T-helper 1 cell treated with Interleukin-12 subunit alpha and Interleukin-12 subunit beta and Interleukin-4 antibody, amounts not matched to agents 30 μg/mL and 1 μg/mL, for 36 hours (primary cell): ENCODE results near the gene KRTAP2-2.
"Not testable (repeated sequence)": the region's sequence is repeated elsewhere in the genome, so short reads cannot be mapped to it uniquely, and the experiment has no call there.

Source experiments
- H3K27ac Mint-ChIP-seq: one replicate; pipeline ENCODE4 v1.8.0; 2021; ENCODE audit warnings: mild to moderate bottlenecking, mixed read lengths
- H3K27me3 Mint-ChIP-seq: one replicate; pipeline ENCODE4 v1.8.0; 2021; ENCODE audit warnings: low read depth, mixed read lengths
- H3K36me3 Mint-ChIP-seq: one replicate; pipeline ENCODE4 v1.8.0; 2021; ENCODE audit warnings: low read depth, mixed read lengths
- H3K4me1 Mint-ChIP-seq: one replicate; pipeline ENCODE4 v1.8.0; 2021; ENCODE audit warnings: low read depth, mixed read lengths
- H3K4me3 Mint-ChIP-seq: one replicate; pipeline ENCODE4 v1.8.0; 2021; ENCODE audit warnings: mild to moderate bottlenecking, moderate library complexity, mixed read lengths
- H3K9me3 Mint-ChIP-seq: one replicate; pipeline ENCODE4 v1.8.0; 2021; ENCODE audit warnings: mixed read lengths

The KRTAP2-2 gene

GRCh38 chr17:41052566-41052965 lies 2.5 kb downstream of the KRTAP2-2 start:
- Mint-ChIP-seq H3K9me3 (peaks cover 4% of the 10 kb centered on the region), H3K4me1 (no peaks in the 10 kb centered on the region), H3K27ac (no peak overlapping the region), H3K4me3 (no peak overlapping the region), H3K27me3 (peaks cover 16% of the 10 kb centered on the region), H3K36me3 (no peaks in the 10 kb centered on the region)

GRCh38 chr17:41049110-41049509 lies 5.9 kb downstream of the KRTAP2-2 start:
- Mint-ChIP-seq H3K36me3 (no peaks in the 10 kb centered on the region), H3K4me3 (no peak overlapping the region), H3K27me3 (peaks cover 23% of the 10 kb centered on the region), H3K9me3 (no peaks in the 10 kb centered on the region), H3K27ac (no peak overlapping the region), H3K4me1 (no peaks in the 10 kb centered on the region)

GRCh38 chr17:41048441-41048840 lies 6.6 kb downstream of the KRTAP2-2 start:
- Mint-ChIP-seq H3K4me3 (no peak overlapping the region), H3K4me1 (no peaks in the 10 kb centered on the region), H3K9me3 (no peaks in the 10 kb centered on the region), H3K27ac (no peak overlapping the region), H3K27me3 (peaks cover 19% of the 10 kb centered on the region), H3K36me3 (no peaks in the 10 kb centered on the region)

GRCh38 chr17:41046735-41047465 lies 8.1 kb downstream of the KRTAP2-2 start, which contains the start of gene KRTAP2-1:
TSS of gene KRTAP2-1 (minus strand) at chr17:41047316. CDS start at chr17:41047267, 49 bp downstream.
- not testable (repeated sequence) for H3K4me3 Mint-ChIP-seq, H3K27ac Mint-ChIP-seq, H3K4me1 Mint-ChIP-seq, H3K9me3 Mint-ChIP-seq, H3K36me3 Mint-ChIP-seq
- H3K27me3 Mint-ChIP-seq, result peaks cover 13% of the 10 kb centered on the region

DNA sequence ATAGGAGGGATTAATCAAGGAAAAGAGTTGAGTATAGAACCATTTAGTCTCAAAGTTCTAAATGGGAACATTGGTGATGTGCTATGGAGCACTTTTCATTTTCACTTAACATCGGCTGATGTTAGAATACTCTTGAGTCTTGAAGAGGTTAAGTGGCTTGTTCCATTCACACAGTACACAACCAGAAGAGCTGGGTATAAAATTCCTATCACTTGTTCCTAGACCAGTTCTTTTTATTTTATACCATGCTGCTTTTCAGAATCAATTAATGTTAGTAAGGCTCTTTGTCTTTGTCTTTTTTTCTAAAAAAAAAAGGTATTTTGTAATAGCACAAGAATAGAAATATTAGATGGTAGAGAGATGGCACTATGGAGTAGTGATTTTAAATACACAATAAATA lies 12.1 kb downstream of the KRTAP2-2 start:
- no peak overlapping the region for H3K27ac Mint-ChIP-seq
- no peaks in the 10 kb centered on the region for H3K9me3 Mint-ChIP-seq
- H3K27me3 Mint-ChIP-seq, result peaks cover 10% of the 10 kb centered on the region
- no peaks in the 10 kb centered on the region for H3K4me1 Mint-ChIP-seq
- H3K4me3 Mint-ChIP-seq, result no peak overlapping the region
- H3K36me3 Mint-ChIP-seq, result no peaks in the 10 kb centered on the region

DNA sequence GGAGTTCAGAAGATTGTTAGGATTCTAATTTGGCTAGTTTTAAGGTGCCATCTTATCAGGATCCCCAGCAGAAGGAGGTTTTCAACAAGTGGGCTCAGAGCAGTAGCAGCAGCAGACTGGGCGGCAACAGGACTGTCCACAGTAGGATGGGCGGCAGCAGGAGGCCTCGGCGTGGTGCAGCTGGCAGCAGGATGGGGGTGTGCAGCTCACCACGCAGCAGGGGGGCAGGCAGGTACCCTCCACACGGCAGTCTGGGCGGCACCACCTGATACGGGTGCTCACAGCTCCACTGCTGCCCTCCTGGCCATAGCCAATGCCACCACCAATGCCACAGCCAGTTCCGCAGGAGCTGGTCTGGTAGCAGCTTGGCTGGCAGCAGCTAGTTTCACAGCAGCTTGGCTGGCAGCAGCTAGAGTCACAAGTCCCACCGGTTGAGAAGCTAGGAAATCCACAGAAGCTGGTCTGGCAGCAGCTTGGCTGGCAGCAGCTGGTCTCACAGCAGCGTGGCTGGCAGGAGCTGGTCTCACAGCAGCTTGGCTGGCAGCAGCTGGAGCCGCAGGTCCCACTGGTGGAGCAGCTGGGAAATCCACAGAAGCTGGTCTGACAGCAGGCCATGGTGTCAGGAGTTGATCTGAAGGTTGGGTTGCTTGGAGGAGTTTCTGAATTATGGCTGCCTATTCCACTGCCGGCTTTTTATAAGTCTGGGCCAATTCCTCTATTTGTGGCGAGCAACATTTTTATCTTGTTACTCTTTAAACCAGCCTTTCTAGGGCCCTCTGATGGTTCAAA lies 14.1 kb downstream of the KRTAP2-2 start, which contains the start of gene KRTAP1-1:
KRTAP1-1 (minus strand) TSS at position 668 of the 789 bp plus-strand sequence; CDS start at position 615, 53 bp downstream.
- H3K27me3 Mint-ChIP-seq, result peaks cover 14% of the 10 kb centered on the region
- not testable (repeated sequence) for H3K9me3 Mint-ChIP-seq, H3K4me1 Mint-ChIP-seq, H3K27ac Mint-ChIP-seq, H3K4me3 Mint-ChIP-seq, H3K36me3 Mint-ChIP-seq

GRCh38 chr17:41037853-41038350 lies 17.1 kb downstream of the KRTAP2-2 start:
- peaks cover 11% of the 10 kb centered on the region for H3K27me3 Mint-ChIP-seq

DNA sequence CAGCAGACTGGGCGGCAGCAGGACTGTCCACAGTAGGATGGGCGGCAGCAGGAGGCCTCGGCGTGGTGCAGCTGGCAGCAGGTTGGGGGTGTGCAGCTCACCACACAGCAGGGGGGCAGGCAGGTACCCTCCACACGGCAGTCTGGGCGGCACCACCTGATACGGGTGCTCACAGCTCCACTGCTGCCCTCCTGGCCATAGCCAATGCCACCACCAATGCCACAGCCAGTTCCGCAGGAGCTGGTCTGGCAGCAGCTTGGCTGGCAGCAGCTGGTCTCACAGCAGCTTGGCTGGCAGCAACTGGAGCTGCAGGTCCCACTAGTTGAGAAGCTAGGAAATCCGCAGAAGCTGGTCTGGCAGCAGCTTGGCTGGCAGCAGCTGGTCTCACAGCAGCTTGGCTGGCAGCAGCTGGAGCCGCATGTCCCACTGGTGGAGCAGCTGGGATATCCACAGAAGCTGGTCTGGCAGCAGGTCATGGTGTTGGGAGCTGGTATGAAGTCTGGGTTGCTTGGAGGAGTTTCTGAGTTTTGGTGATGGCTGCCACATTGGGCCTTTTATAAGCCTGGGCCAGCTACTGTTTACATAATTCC lies 20.6 kb downstream of the KRTAP2-2 start, which contains the start of gene KRTAP1-3:
KRTAP1-3 (minus strand) TSS at position 529 of the 590 bp plus-strand sequence; CDS start at position 476, 53 bp downstream.
- not testable (repeated sequence) for H3K9me3 Mint-ChIP-seq, H3K36me3 Mint-ChIP-seq

More at GRCh38 chr17:41037853-41038350, 17.1 kb downstream of the KRTAP2-2 start:
- Mint-ChIP-seq H3K36me3 (no peaks in the 10 kb centered on the region), H3K9me3 (no peaks in the 10 kb centered on the region), H3K4me3 (no peak overlapping the region), H3K27ac (no peak overlapping the region), H3K4me1 (no peaks in the 10 kb centered on the region)

DNA sequence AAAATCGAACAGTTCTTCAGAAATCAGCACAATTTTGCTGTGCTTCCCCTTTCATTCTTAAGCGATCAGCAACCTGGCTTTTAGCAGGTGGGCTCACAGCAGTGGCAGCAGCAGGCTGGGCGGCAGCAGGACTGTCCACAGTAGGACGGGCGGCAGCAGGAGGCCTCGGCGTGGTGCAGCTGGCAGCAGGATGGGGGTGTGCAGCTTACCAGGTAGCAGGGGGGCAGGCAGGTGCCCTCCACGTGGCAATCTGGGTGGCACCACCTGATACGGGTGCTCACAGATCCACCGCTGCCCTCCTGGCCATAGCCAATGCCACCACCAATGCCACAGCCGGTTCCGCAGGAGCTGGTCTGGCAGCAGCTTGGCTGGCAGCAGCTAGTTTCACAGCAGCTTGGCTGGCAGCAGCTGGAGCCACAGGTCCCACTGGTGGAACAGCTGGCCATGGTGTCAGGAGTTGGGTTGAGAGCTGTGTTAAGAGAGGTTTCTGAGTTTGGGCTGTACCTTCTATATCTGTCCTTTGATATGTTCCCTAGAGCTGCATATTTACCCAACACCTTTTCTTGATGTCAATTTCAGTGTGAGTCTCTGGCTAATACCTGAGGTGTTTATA lies 25.3 kb downstream of the KRTAP2-2 start, which contains the start of gene KRTAP1-4:
KRTAP1-4 (minus strand) TSS at position 563 of the 613 bp plus-strand sequence; CDS start at position 446, 117 bp downstream.
- H3K27ac Mint-ChIP-seq, result no peak within 1 kb of the TSS

More for the DNA sequence above, 20.6 kb downstream of the KRTAP2-2 start, which contains the start of gene KRTAP1-3:
- H3K27me3 Mint-ChIP-seq, result peaks cover 19% of the 10 kb centered on the region
- not testable (repeated sequence) for H3K4me3 Mint-ChIP-seq, H3K27ac Mint-ChIP-seq, H3K4me1 Mint-ChIP-seq

DNA sequence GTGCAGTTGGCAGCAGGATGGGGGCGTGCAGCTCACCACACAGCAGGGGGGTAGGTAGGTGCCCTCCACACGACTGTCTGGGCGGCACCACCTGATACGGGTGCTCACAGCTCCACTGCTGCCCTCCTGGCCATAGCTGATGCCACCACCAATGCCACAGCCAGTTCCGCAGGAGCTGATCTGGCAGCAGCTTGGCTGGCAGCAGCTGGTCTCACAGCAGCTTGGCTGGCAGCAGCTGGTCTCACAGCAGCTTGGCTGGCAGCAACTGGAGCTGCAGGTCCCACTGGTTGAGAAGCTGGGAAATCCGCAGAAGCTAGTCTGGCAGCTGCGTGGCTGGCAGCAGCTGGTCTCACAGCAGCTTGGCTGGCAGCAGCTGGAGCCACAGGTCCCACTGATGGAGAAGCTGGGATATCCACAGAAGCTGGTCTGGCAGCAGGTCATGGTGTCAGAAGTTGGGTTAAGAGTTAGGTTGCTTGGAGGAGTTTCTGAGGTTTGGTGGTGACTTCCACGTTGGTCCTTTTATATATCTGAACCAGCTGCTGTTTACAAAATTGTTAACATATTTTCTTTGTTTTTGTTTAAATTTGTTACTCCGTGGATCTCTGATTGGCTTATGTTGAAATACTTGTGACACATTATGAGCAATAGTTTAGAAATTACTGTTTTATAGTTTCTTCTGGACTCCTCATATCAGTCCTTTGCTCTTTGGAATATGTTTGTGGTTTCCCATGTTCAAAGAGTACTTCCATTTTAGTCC lies 28.1 kb downstream of the KRTAP2-2 start, which contains the start of gene KRTAP1-5:
KRTAP1-5 (minus strand) TSS at position 494 of the 757 bp plus-strand sequence; CDS start at position 441, 53 bp downstream.
- Mint-ChIP-seq H3K9me3 (no peaks in the 10 kb centered on the region), H3K36me3 (no peaks in the 10 kb centered on the region), H3K4me3 (no peak within 1 kb of the TSS), H3K4me1 (no peaks in the 10 kb centered on the region), H3K27me3 (peaks cover 10% of the 10 kb centered on the region), H3K27ac (no peak within 1 kb of the TSS)

More for the DNA sequence above, 25.3 kb downstream of the KRTAP2-2 start, which contains the start of gene KRTAP1-4:
- no peaks in the 10 kb centered on the region for H3K4me1 Mint-ChIP-seq
- no peaks in the 10 kb centered on the region for H3K9me3 Mint-ChIP-seq
- no peak within 1 kb of the TSS for H3K4me3 Mint-ChIP-seq
- peaks cover 10% of the 10 kb centered on the region for H3K27me3 Mint-ChIP-seq
- H3K36me3 Mint-ChIP-seq, result no peaks in the 10 kb centered on the region

DNA sequence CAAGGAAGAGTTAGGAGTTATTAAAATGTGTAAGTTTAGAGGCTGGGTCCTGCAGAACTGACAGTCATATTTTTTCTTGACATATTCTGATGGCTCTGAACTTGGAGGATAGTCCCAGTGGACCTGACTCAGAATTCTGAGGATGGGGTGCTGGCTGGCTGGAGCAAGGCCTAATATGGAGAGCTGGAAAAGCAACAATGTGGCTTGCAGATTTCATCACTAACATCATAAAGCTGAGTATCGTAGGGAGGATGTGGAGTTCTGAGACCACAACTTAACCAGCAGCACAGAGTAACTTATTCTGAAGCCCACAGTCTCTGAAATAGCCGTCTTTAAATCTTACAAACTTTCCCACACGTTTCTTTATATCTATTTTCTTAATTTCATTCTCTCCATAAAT lies 30.3 kb downstream of the KRTAP2-2 start:
- Mint-ChIP-seq H3K36me3 (no peaks in the 10 kb centered on the region), H3K4me3 (no peak overlapping the region), H3K4me1 (no peaks in the 10 kb centered on the region), H3K27me3 (no peaks in the 10 kb centered on the region), H3K27ac (no peak overlapping the region), H3K9me3 (no peaks in the 10 kb centered on the region)

DNA sequence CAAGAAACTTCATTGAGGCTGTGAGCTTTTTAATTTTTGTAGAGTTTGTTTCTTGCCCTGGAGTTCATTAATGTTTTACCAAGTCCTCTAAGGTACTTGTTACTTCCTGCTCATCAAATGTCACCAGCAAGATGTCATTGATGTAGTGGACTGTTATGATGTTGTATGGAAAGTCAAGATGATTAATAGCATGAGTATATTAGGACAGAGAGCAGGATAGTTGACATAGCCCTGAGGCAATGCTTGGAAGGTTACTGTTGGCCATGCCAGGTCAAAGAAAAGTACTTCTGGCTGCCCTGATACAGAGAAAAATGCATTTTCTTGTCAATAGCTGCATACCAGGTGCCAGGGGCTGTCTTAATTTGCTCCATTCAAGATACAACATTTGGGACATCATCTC lies 34.7 kb downstream of the KRTAP2-2 start:
- no peaks in the 10 kb centered on the region for H3K9me3 Mint-ChIP-seq
- no peaks in the 10 kb centered on the region for H3K4me1 Mint-ChIP-seq
- peaks cover 4% of the 10 kb centered on the region for H3K27me3 Mint-ChIP-seq
- H3K4me3 Mint-ChIP-seq, result no peak overlapping the region
- no peaks in the 10 kb centered on the region for H3K36me3 Mint-ChIP-seq
- no peak overlapping the region for H3K27ac Mint-ChIP-seq

DNA sequence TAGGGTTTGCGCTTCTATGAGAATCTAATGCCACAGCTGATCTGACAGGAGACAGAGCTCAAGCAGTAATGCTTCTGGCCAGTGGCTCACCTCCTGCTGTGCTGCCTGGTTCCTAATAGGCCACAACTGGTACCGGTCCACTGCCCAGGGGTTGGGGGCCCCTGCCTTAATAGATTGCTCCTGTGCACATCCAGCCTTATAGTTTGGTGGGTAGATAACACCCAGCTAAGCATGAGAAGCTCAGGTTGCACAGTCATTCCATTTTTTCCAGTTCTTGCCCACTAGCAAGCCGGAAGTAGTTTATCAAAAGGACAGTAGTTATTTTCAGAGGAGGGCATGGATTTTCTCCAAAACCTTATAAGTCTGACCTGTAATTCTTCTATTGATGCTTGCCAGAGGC lies 35.6 kb downstream of the KRTAP2-2 start:
- H3K4me3 Mint-ChIP-seq, result no peak overlapping the region
- no peaks in the 10 kb centered on the region for H3K4me1 Mint-ChIP-seq
- no peaks in the 10 kb centered on the region for H3K36me3 Mint-ChIP-seq
- no peaks in the 10 kb centered on the region for H3K9me3 Mint-ChIP-seq
- peaks cover 4% of the 10 kb centered on the region for H3K27me3 Mint-ChIP-seq
- H3K27ac Mint-ChIP-seq, result no peak overlapping the region
